HG03025 (cell line): ENCODE measurements around the gene DPP10.
"Not testable (repeated sequence)": the region's sequence is repeated elsewhere in the genome, so short reads cannot be mapped to it uniquely, and the experiment has no call there.

ENCODE experiments used
- ATAC-seq: cut with Tn5 transposase; IDR thresholded peaks from one replicate; pipeline ENCODE4 v1.9.1; 2021; ENCODE audit warnings: mild to moderate bottlenecking, moderate library complexity; ENCODE audit not compliant: unreplicated experiment, low FRiP score

Gene DPP10

DNA sequence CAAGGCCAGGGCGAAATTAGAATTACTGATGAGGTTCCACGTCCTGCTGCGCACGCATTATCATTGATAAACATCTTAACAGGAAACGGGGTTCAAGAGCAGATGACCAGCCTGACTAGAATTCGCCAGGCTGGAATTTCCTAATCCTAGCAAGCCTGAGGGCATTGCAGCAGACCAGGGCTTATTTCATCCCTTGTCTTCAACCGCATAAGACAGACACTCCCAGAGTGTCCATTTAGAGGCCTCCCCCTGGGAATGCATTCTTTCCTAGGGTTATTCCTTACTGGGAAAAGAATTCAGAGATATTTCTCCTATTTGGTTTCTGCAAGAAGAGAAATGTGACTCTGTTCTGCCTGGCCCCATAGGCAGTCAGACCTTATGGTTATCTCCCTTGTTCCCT lies 486.8 kb downstream of the DPP10 start:
- no peak for ATAC-seq

DNA sequence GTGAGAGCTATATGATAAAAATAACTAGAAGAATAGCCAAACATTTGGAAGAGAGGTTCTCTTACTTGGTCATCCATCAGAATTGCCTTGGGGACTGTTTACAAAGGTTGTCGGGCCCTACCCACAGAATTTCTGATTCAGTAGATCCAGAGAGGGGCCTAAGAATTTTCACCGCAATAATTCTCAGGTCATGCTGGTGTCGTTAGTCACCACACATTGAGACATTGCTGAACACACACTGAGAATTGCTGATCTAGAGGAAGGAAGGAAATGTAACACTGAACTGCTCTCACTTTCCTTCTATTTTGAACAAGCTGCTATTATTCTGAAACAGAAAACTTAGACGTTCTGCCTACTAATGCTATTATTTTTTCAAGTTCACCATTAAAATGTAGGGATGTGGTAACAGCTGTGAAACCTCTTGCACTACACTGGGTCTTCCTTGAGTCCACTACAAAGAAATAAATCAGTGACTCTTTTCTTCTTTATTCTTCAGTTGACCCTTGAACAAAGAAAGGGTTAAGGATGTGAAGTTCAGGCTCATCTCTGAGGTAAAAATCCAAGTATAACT lies 491.3 kb downstream of the DPP10 start:
- no peak for ATAC-seq

DNA sequence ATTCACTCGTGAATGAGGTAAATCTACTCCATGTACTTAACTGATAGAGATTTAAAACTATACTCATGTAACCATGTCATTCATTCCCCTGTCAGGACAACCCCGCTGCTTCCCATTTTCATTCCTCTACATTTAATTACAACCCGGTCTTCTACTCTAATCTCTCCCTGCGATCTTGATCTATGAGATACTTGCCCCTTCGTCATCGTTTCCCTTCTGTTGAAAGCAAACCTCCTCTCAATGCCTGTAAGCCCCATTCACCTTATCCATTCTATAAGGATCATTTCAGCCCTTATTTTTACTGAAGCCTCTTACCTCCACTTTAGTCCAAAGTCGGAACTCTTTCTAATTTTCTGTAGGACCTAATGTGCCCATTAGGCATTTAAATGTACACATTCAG lies 492.6 kb downstream of the DPP10 start:
- no peak for ATAC-seq

DNA sequence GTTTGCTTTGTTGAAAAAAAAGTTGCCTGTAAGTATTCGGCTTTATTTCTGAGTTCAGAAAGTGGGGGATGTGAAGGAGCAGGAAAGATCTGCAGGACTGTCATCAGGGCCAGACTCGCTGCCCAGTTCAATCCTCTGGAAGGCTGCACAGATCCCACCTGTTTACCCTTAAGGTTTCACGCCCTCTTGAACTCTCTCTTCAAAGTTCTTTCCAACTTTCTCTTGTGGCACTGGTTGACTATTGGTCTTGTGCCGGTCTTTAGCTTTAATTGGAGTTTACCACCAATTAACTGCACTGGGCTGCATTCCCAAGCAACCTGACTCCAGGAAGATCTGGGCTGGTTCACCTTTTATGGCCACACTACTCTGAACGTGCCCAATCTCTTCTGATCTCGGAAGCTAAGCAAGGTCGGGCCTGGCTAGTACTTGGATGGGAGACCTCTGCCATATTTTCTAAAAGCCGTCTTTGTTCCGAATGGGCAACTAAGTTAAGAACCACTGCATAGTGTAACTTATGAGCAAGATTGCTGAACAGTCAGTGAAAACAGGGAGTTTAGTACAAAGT lies 495.0 kb downstream of the DPP10 start:
- ATAC-seq: no peak

DNA sequence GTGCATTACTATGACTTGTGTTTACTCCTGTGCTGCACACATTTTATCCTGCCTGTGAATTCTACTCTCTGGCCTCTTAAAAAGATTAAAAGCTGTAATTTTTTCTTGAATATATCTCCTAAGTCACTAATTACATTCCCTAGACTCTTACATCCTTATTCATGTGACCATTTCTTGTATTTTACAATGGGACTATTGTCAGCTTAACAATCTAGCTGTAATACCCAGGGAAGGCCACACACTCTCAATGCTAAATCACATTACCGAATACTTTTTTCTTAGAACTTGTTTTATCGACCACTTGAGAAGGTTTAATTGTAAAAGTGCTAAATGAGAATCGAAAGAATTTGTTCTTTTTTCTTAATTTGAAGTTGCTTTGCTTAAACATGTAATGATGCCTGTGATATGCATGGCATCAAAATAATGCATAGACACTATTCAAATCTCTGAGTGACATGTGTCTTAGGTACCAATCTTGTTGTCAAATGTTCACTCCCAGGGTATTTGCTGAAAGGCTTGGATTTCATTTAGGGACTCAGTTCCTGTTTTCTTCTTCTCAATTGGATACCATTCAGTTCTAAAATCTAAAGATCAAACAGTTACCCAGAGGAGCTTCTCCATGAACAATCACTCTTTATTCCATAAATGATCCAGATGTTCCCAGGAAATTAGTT lies 498.5 kb downstream of the DPP10 start:
- no peak for ATAC-seq

DNA sequence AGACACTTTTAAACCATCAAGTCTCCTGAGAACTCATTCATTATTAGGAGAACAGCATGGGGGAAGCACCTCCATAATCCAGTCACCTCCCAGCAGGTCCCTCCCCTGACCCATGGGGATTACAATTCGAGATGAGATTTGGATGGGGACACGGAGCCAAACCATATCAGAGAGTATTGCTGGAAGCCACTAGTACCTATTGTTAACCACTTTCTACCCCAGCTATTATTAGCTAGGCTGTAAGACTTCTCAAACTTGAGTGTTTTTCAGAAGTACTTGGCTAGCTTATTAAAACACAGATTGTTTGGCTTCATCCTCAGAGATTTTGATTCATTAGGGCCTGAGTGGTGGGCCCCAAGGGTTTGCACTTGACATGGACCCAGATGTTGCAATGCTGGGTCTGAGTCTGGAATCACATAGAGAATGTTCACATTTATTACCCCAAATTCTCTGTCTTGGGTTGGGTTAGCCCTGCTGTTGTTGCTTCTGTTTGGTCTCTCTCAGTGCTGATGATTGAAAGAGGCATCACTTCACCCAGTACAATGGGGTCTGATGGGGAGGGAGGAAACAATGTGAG lies 506.9 kb downstream of the DPP10 start:
- ATAC-seq: no peak

DNA sequence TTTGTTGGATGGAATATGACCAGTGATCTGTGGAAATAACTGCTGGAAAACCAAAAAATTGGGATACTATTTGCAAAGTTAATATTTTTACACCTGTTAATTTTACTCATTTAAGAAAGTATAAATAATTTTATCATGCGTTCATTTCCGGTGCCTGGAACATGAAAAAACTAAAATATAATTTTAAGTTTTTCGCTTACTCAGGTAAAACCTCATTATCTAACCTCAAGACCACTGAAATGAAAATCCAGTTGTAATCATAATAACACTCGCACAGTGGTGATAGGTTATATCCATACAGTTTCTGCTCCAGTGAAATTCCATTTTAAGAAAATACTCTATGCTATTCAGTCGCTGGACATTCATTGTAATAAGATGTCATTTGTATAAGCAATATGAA lies 517.9 kb downstream of the DPP10 start:
- ATAC-seq: no peak

DNA sequence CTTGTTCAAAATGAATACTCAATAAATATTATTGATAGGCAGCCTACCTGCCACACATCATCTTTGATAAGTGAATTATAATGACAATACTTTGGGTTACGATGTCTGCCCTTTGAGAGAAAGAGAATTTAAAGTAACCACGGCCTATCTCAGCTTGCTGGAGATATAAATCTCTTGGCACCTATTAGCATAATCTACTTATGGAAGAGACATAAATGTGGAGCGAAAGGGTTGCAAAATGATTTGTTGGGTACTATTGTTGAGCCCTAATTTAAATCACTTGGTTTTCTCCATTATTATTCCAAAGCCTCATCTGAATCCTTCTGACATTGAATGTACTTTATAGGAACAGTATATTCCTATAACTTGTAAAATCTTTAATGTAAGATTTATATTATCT lies 520.1 kb downstream of the DPP10 start:
- ATAC-seq: no peak

DNA sequence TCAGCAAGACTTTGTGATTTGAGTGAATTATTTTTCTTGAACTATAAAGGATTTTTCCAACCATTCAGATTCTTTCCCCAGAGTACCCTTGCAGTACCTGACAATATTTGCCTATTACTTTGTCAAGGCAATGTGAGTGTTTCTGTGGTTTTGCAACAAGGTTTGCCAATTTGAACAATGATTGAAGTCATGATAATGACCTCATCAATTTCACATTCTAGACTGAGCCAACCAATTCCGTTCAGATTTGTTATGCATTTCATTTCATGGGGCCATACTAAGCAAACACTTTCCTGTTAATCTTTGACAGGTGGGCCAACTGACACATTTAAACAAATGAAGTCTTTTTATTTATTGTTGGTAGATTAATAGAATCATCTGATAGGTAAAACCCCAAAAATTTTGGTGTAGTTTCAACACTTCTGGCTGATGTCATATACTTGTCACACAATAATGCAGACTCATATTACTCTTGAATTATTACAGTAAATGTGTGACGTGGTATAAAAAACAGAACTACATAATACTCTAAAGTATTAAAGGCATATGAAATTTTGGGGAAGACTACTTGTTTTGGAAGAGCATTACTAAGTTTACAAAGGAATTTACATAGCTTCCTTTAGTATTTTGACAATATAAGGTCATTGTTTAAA lies 526.4 kb downstream of the DPP10 start:
- no peak for ATAC-seq

DNA sequence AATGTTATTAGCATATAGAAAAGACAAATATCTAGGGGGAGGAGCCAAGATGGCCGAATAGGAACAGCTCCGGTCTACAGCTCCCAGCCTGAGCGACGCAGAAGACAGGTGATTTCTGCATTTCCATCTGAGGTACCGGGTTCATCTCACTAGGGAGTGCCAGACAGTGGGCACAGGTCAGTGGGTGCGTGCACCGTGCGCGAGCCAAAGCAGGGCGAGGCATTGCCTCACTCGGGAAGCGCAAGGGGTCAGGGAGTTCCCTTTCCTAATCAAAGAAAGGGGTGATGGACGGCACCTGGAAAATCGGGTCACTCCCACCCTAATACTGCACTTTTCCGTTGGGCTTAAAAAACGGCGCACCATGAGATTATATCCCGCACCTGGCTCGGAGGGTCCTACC lies 561.9 kb downstream of the DPP10 start:
- ATAC-seq: not testable (repeated sequence)

DNA sequence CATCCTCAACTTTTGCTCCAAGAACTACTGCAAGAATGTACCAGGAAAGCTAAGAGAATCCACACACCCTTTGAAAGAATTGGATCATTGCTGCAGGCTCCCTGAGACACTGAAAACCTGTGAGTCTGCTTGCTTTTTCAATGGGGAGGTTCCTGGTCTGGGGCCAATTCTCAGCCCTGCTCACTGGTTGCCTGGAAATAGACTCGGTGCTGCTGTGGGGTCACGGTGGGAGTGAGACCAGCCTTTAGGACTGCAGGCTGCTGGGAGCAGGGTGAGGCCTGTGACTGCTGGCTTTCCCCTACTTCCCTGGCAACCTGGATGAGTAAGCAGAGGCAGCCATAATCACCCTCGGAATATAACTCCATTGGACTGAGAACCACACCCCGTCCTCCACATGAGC lies 569.3 kb downstream of the DPP10 start:
- no peak for ATAC-seq

DNA sequence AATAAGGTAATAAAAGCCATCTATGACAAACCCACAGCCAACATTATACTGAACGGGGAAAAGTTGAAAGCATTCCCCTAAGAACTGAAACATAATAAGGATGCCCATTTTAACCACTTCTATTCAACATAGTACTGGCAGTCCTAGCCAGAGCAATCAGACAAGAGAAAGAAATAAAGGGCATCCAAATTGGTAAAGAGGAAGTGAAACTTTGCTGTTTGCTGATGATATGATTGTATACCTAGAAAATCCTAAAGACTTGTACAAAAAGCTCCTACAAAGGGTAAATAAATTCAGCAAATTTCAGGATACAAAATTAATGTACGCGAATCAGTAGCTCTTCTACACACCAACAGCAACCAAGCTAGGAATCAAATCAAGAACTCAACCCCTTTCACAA lies 579.6 kb downstream of the DPP10 start:
- ATAC-seq: not testable (repeated sequence)

DNA sequence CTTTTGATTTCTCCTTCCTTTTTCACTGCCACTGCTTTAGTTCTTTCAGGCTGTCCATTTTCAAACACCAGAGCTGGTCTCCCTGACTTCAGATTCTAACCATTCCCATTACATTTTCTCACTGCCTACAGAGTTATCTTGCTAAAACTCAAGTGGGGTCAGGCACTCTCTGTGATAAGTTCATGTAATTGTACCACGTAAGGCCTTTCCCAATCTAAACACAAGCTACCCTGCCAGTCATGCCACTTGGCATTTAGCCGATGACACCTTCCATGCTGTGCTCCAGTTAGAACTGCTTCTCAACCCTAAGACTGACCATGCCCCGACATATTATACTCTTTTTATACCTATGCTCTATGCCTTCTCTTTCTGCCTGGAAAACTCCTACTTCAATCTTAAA lies 592.4 kb downstream of the DPP10 start:
- no peak for ATAC-seq

DNA sequence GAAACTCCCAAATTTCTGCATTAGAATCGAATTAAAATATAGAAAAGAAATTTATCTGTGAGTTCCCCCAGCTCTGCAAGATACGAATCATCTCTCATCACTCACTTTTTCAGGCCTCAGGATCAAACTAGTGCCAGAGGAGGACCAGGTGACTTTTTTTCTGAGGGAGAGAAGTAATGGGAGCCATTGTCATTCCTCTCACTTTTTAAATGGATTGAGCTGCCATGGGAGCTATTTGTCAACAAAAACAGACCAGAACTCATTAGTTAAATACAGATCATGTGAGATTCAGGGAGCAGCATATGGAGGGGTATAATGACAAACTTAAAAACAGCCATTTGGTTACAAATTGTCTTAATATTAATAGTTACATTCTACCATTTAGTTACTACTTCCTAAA lies 594.4 kb downstream of the DPP10 start:
- ATAC-seq: no peak

DNA sequence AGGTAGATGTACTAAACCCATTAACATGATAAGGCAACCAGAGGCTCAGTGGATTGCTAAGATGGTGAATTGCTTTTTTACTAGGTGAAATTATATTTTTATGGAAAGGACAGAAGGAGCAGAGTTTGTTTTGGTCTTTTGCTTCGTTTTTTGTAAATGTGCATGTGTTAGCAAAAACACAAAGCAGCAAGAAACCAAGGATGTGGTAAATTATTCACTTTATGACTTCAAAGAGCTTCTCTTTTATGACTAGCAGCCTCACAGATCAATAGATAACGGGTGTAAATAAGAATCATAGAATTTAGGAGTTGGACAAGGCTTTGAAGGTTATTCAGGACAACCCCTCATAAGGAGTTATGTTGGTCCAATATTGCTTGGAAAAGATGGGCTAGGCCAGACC lies 615.0 kb downstream of the DPP10 start:
- ATAC-seq: no peak

DNA sequence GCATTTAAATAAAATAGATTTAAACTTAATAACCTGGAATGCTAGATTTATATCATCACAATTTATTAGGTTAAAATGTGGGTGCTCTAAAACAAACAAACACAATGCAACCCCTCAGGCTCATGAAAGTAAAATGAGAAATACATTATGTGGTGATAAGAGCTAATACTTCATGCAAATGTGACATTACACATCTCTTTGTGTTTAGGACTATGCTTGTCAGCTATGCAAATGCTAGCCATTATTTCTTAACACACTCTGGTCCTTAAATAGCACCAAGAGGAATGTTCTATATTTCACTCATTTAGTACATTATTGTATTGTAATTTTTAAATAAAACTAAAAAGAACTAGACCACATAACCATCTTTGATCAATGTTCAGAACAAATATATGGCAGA lies 627.6 kb downstream of the DPP10 start:
- no peak for ATAC-seq

DNA sequence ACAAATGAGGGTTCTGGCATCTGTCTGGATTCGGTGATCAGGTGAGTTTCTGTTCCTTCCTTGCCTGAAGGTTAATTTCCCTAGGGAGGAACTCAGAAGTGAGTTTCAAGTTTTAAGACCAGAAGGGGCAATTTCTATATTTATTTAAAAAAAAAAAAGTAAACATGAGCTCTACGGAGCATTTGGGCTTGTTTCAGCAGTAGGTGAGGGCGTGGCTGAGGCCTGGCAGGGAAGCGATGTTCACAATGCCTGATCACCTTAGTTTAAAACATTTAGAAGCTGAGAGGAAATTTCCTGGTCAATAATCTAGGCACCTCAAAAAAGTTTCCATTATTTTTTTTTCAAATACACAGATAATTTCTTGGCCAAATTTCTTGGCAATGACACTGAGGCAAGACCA lies 629.1 kb downstream of the DPP10 start:
- no peak for ATAC-seq

DNA sequence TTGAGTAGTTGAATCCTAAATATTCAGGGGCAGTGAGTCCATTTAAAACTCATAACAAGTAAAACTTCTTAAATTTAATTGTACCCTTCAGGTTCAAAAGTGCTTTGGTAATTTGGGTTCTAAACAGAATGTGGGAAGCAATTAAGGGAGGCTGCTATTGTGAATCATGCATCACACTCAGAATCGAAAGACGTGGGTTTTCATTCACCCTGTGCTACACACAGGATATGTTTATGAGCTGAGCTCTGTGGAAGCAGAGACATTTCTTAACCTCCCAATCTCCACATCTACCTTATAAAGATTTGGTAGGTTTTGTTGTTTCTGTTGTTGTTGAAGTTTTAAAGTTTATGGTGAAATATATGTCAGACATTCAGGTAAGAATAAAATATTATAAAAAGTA lies 633.4 kb downstream of the DPP10 start:
- no peak for ATAC-seq

DNA sequence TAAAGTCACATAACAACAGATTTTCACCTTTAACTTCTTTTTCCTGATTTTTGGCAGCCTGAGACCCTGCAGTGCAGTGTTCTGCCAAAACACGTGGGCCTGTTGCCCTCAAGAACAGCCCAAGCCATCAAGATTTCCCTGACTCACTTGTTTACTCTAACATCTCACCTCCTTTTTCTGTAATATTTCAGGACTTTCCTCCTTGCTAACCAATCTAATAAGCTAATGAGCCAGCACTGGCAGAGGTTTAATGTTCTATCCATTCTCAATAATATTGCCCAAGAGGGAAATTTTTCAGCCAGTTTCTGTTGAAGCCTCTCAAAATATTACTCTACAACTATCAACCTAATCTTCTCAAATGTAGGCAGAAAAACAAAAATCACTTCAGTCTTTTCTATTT lies 635.2 kb downstream of the DPP10 start:
- ATAC-seq: no peak

DNA sequence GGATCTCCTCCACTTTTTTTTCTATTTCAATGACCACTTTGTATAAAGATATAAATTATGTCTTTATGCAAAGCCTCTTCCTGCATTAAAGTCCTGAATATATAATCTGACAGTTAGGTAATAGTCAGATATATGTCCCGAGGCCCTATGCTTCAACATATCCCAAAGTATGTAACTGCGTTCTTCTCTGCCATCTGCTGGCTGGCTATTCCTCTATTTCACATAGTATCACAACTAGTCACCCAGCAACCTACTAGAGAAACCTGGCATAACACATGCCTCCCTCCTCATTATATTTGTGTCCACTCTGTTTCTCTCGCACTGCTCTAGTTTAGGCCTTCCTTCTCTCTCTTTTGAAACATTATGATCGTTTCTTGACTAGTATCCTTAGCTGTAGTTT lies 640.8 kb downstream of the DPP10 start:
- no peak for ATAC-seq

DNA sequence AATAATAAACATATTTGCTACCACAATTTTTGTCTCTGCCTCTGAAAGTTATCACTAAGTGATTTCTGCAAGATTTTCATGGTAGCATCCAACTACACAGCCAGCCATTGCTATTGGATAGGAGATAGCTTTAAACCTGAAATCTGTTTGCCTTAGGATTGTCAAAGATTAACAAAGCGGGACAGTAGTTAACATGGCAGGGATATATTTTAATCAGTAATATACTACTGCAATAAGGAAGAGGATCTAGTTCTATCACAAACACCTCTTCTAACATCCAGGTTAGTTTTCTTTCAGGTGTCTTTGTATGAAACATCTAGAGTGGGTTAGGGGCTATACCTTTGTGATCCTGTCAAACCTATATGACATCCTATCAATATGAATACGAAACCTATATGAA lies 641.3 kb downstream of the DPP10 start:
- ATAC-seq: no peak

DNA sequence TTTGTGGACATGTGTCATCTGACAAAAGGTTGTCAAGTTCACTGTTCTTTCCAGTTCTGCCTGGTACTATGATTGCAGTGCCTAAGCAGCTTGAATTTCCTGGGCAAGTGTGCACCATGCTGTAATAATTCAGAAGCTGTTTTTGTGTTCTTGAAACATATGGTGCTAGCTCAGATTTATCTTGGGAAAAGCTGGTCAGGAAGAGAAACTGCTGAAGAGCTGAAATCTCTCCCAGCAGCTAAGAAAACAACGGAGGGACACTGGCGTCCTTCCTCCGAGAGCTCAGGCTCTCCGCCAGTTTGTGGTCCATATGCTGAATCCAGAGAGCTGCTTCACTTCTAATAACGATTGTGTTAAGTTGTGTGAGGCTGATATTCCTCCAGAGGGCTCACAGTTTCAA lies 642.0 kb downstream of the DPP10 start:
- no peak for ATAC-seq
